ENCODE measurements around the gene IER5. TPM values are rescaled to one million over a fixed set of nuclear protein-coding genes. Genes with fewer than 3 reads are reported as not detected.
A peak's percentile ranks its signal among the peaks of the same experiment; 100 is the strongest.

The IER5 gene
- polyA plus RNA-seq, 1 of the 3 experiments (the other 2 are of a cell fraction) = 52.9 TPM

- peak; percentile 52 for DNase-seq
- Histone ChIP-seq H3K79me2 (ENCODE audit: insufficient read depth) (peaks cover 35% of the 10 kb centered on the region), H3K27ac (ENCODE audit: low read depth in 2 of 2, low read length in 1 of 2) (peak overlapping the region; percentile 98 to 99), H3K4me2 (peak overlapping the region; percentile 64), H4K20me1 (ENCODE audit: insufficient read depth) (peaks cover 30% of the 10 kb centered on the region), H3K9ac (no peak overlapping the region), H3K27me3 (ENCODE audit: insufficient read depth) (no peaks in the 10 kb centered on the region), H3K4me3 (ENCODE audit: low read depth in 2 of 2, low read length in 1 of 2) (no peak overlapping the region), H2AFZ (ENCODE audit: low read depth) (no peak overlapping the region), H3K9me2 (no peaks in the 10 kb centered on the region), H3K4me1 (ENCODE audit: control insufficient read depth in 1 of 2, insufficient read depth in 2 of 2, low read depth in 1 of 2, low read length in 1 of 2) (peaks cover 80% of the 10 kb centered on the region in 2 experiments), H3K36me3 (replicated peaks in 1 of 2; ENCODE audit: control insufficient read depth in 1 of 2, insufficient read depth in 2 of 2, low read length in 1 of 2) (peaks cover 6 to 13% of the 10 kb centered on the region in 2 experiments), H3F3A (replicated peaks; ENCODE audit: insufficient read depth) (peaks cover 91% of the 10 kb centered on the region), H3K9me3 (no peaks in the 10 kb centered on the region)
- 58% methylated on average over 7 of the region's 7 CpGs for WGBS (ENCODE audit: low lambda C conversion rate)
- ChIA-PET POLR2A (interaction anchor here (0.8 to 2.9 kb wide), 5 partner anchors 8 to 45 kb away, joined by 3 to 18 read pairs (median 8); partner anchors contain the start of gene IER5), CTCF (interaction anchor here (0.8 to 13.3 kb wide), 8 partner anchors 10 to 216 kb away, joined by 3 to 145 read pairs (median 6); no protein-coding TSS in a partner anchor)
- no peak for TF ChIP-seq NRF1 (IDR thresholded peaks at IDR 0.05; ENCODE audit: low read depth, low read length)
- no peak for TF ChIP-seq USF2 (IDR thresholded peaks at IDR 0.05; ENCODE audit: borderline replicate concordance, low read depth, low read length)
- TF ChIP-seq EP300 (IDR thresholded peaks at IDR 0.05; ENCODE audit: borderline replicate concordance in 1 of 2, low read depth in 1 of 2, low read length in 1 of 2) = peak in 1 of 2 experiments; percentile 60; a peak in 1 of 4 replicates
- TF ChIP-seq RXRA (IDR thresholded peaks at IDR 0.05; ENCODE audit: borderline replicate concordance, low read depth) = no peak
- TF ChIP-seq TAF1 (IDR thresholded peaks at IDR 0.05; ENCODE audit: borderline replicate concordance, low read depth, low read length) = peak; percentile 5; the same call in 1 of the 2 replicates
- 0 out of 2 replicates have a peak, but pooled peaks have one; percentile 13 for TF ChIP-seq FOXJ3 (CRISPR knock-in tag; IDR thresholded peaks at IDR 0.05)
- no peak for TF ChIP-seq RAD21 (IDR thresholded peaks at IDR 0.05; ENCODE audit: low read length)
- no peak for TF ChIP-seq IRF3 (IDR thresholded peaks at IDR 0.05; ENCODE audit: low read depth, low read length)
- TF ChIP-seq MEF2A (IDR thresholded peaks at IDR 0.05; ENCODE audit: borderline replicate concordance, low read depth) = no peak
- TF ChIP-seq MXI1 (IDR thresholded peaks at IDR 0.05; ENCODE audit: low read depth, low read length) = peak; percentile 56; the same call in 1 of the 2 replicates
- TF ChIP-seq CHD2 (IDR thresholded peaks at IDR 0.05; ENCODE audit: low read length, partially characterized antibody) = peak; percentile 32
- TF ChIP-seq TEAD4 (IDR thresholded peaks at IDR 0.05; ENCODE audit: borderline replicate concordance, insufficient read depth) = no peak
Measured at GRCh38 chr1:181097242-181097641, 8.7 kb downstream of the IER5 start.

- 0 out of 2 replicates have a peak, but pooled peaks cover 10% of the 10 kb centered on the region for H4K20me1 ChIP-seq (ENCODE audit: insufficient read depth)
- peak overlapping the region; percentile 3 to 45; a peak in 3 of 4 replicates for H3K4me3 ChIP-seq (ENCODE audit: low read depth in 2 of 2, low read length in 1 of 2)
- H3K9me3 ChIP-seq = no peaks in the 10 kb centered on the region
- POLR2A ChIA-PET = interaction anchor here (0.9 to 2.3 kb wide), 2 partner anchors 10 to 168 kb away, joined by 3 to 7 read pairs; no protein-coding TSS in a partner anchor
- WGBS (ENCODE audit: low lambda C conversion rate) = 18% methylated on average over 11 of the region's 11 CpGs
- H3K36me3 ChIP-seq (replicated peaks in 1 of 2; ENCODE audit: control insufficient read depth in 1 of 2, insufficient read depth in 2 of 2, low read length in 1 of 2) = peaks cover 0 to 1% of the 10 kb centered on the region in 2 experiments
- no peak overlapping the region for H2AFZ ChIP-seq (ENCODE audit: low read depth)
- peaks cover 93% of the 10 kb centered on the region in 2 experiments for H3K4me1 ChIP-seq (ENCODE audit: control insufficient read depth in 1 of 2, insufficient read depth in 2 of 2, low read depth in 1 of 2, low read length in 1 of 2)
- no peaks in the 10 kb centered on the region for H3K9me2 ChIP-seq
- peaks cover 34% of the 10 kb centered on the region for H3K79me2 ChIP-seq (ENCODE audit: insufficient read depth)
- CTCF ChIA-PET = interaction anchor here (2.0 to 13.3 kb wide), 3 partner anchors 9 to 42 kb away, joined by 4 to 145 read pairs (median 8); no protein-coding TSS in a partner anchor
- peak overlapping the region; percentile 70 for H3K9ac ChIP-seq
- no peak for DNase-seq
- peak overlapping the region; percentile 98 to 99 for H3K27ac ChIP-seq (ENCODE audit: low read depth in 2 of 2, low read length in 1 of 2)
- H3K4me2 ChIP-seq = peak overlapping the region; percentile 99
- H3F3A ChIP-seq (replicated peaks; ENCODE audit: insufficient read depth) = peaks cover 81% of the 10 kb centered on the region
- H3K27me3 ChIP-seq (ENCODE audit: insufficient read depth) = no peaks in the 10 kb centered on the region
- TF ChIP-seq, protein P1, sequence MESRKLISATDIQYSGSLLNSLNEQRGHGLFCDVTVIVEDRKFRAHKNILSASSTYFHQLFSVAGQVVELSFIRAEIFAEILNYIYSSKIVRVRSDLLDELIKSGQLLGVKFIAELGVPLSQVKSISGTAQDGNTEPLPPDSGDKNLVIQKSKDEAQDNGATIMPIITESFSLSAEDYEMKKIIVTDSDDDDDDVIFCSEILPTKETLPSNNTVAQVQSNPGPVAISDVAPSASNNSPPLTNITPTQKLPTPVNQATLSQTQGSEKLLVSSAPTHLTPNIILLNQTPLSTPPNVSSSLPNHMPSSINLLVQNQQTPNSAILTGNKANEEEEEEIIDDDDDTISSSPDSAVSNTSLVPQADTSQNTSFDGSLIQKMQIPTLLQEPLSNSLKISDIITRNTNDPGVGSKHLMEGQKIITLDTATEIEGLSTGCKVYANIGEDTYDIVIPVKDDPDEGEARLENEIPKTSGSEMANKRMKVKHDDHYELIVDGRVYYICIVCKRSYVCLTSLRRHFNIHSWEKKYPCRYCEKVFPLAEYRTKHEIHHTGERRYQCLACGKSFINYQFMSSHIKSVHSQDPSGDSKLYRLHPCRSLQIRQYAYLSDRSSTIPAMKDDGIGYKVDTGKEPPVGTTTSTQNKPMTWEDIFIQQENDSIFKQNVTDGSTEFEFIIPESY (IDR thresholded peaks at IDR 0.05; ENCODE audit: borderline replicate concordance, low read depth) = no peak
- TF ChIP-seq SMC3 (IDR thresholded peaks at IDR 0.05; ENCODE audit: low read depth, low read length) = no peak
- peak; percentile 50; the same call in 1 of the 2 replicates for TF ChIP-seq POLR2AphosphoS5 (IDR thresholded peaks at IDR 0.05; ENCODE audit: low read depth, low read length)
- peak; percentile 50; the same call in 1 of the 2 replicates for TF ChIP-seq TAF1 (IDR thresholded peaks at IDR 0.05; ENCODE audit: borderline replicate concordance, low read depth, low read length)
- no peak for TF ChIP-seq USF1 (IDR thresholded peaks at IDR 0.05; ENCODE audit: borderline replicate concordance, low read depth)
- peak; percentile 7 to 83; a peak in 1 of 4 replicates for TF ChIP-seq EP300 (IDR thresholded peaks at IDR 0.05; ENCODE audit: borderline replicate concordance in 1 of 2, low read depth in 1 of 2, low read length in 1 of 2)
- TF ChIP-seq MEF2A (IDR thresholded peaks at IDR 0.05; ENCODE audit: borderline replicate concordance, low read depth) = 0 out of 2 replicates have a peak, but pooled peaks have one; percentile 18
- TF ChIP-seq FOXM1 (IDR thresholded peaks at IDR 0.05; ENCODE audit: low read depth) = peak; percentile 9; the same call in 1 of the 2 replicates
- peak; percentile 34; the same call in 1 of the 2 replicates for TF ChIP-seq NRF1 (IDR thresholded peaks at IDR 0.05; ENCODE audit: low read depth, low read length)
Measured at GRCh38 chr1:181099152-181100014, 10.9 kb downstream of the IER5 start.
